ENCODE results near the gene SFTA2. TPM values are rescaled to one million over a fixed set of nuclear protein-coding genes. Genes with fewer than 3 reads are reported as not detected.

The SFTA2 gene
- total RNA-seq, 1 experiment from 2014 or later = not detected

GRCh38 chr6:30884521-30885480 is 47.2 kb downstream of the SFTA2 start:
- peaks cover 68% of the 10 kb centered on the region for H3K79me2 ChIP-seq (ENCODE audit: insufficient read depth, low read length)
- peak overlapping the region; percentile 99 for H3K27ac ChIP-seq (ENCODE audit: low read depth, low read length)
- no peaks in the 10 kb centered on the region for H3K9me3 ChIP-seq (ENCODE audit: control insufficient read depth in 1 of 2, insufficient read depth in 1 of 2, low read depth in 1 of 2, low read length in 2 of 2)
- no peaks in the 10 kb centered on the region for H3K9me2 ChIP-seq (ENCODE audit: insufficient read depth)
- DNase-seq (ENCODE audit: low read depth, low spot score) (no peak), ATAC-seq (peak; percentile 14)
- CTCF ChIA-PET = interaction anchor here (1.2 kb wide), 1 partner anchor 29 kb away, joined by 5 read pairs; the partner anchor contains the start of gene VARS2
- intact Hi-C loops (cut with micrococcal nuclease) = loop anchor here (2.0 kb wide), 1 partner anchor 24 kb away; the partner anchor contains the start of gene GTF2H4
- BruUV-seq (replicated peaks) = no TSS peak
- peaks cover 50 to 65% of the 10 kb centered on the region in 2 experiments for H3K4me1 ChIP-seq (ENCODE audit: control insufficient read depth in 1 of 2, insufficient read depth in 2 of 2, low read length in 2 of 2)
- H3K36me3 ChIP-seq (ENCODE audit: control insufficient read depth in 1 of 2, insufficient read depth in 2 of 2, low read length in 2 of 2) = peaks cover 3 to 11% of the 10 kb centered on the region in 2 experiments; a peak in 2 of 4 replicates
- TF ChIP-seq EZH2 (IDR thresholded peaks at IDR 0.05) (no peak), EZH2phosphoT487 (IDR thresholded peaks at IDR 0.05; ENCODE audit: borderline replicate concordance) (no peak), POLR2AphosphoS5 (IDR thresholded peaks at IDR 0.05; ENCODE audit: low read depth, low read length) (no peak; the same call in 1 of the 2 replicates), ATF3 (IDR thresholded peaks at IDR 0.05) (no peak), JUND (IDR thresholded peaks at IDR 0.05) (no peak), CTCF (IDR thresholded peaks at IDR 0.05 in 2 of 3, conservative IDR thresholded peaks at IDR 0.05 in 1 of 3; ENCODE audit: borderline replicate concordance in 1 of 3, insufficient read depth in 1 of 3, low read depth in 2 of 3, low read length in 2 of 3) (no peak), CBX3 (IDR thresholded peaks at IDR 0.05; ENCODE audit: low read depth) (no peak), FOSL1 (IDR thresholded peaks at IDR 0.05; ENCODE audit: low read depth) (no peak), ZFX (IDR thresholded peaks at IDR 0.05) (no peak), POLR2A (IDR thresholded peaks at IDR 0.05; ENCODE audit: borderline replicate concordance, extremely low read depth, insufficient read depth, insufficient read length) (no peak), SP1 (IDR thresholded peaks at IDR 0.05; ENCODE audit: low read depth) (no peak), RAD21 (IDR thresholded peaks at IDR 0.05; ENCODE audit: low read depth) (no peak), SRF (IDR thresholded peaks at IDR 0.05; ENCODE audit: low read depth) (no peak), REST (IDR thresholded peaks at IDR 0.05; ENCODE audit: low read depth) (no peak), YY1 (IDR thresholded peaks at IDR 0.05; ENCODE audit: extremely low read depth, insufficient replicate concordance, low read depth, low read length) (no peak), EGR1 (IDR thresholded peaks at IDR 0.05; ENCODE audit: low read depth) (no peak), MAX (IDR thresholded peaks at IDR 0.05) (no peak)
- H2AFZ ChIP-seq (ENCODE audit: low read depth, low read length, poor library complexity, severe bottlenecking) = no peak overlapping the region
- POLR2A ChIA-PET = interaction anchor here (0.7 to 1.4 kb wide), 5 partner anchors 9 to 57 kb away, joined by 3 to 8 read pairs (median 4); partner anchors contain the start of gene VARS2
- peak overlapping the region; percentile 83 to 87 for H3K4me3 ChIP-seq (replicated peaks in 1 of 2; ENCODE audit: low read depth in 1 of 2, low read length in 2 of 2)
- H4K20me1 ChIP-seq (ENCODE audit: insufficient read depth) = no peaks in the 10 kb centered on the region
- H3K9ac ChIP-seq (ENCODE audit: low read length) = peak overlapping the region; percentile 92
- peak overlapping the region; percentile 99 for H3K4me2 ChIP-seq (ENCODE audit: low read length)
- H3K27me3 ChIP-seq (ENCODE audit: insufficient read depth, low read length) = no peaks in the 10 kb centered on the region
- RAD21 ChIA-PET (ENCODE audit: low non-redundant PET in 1 of 2, low total read pairs in 2 of 2, uncharacterized antibody in 2 of 2, unreplicated experiment in 2 of 2) = interaction anchor here (0.6 to 1.4 kb wide), 3 partner anchors 20 to 58 kb away, joined by 3 to 9 read pairs (median 4); partner anchors contain the start of gene GTF2H4 (in 1 of the 2)
